ENCODE results near the gene ARPC2.

ARPC2 gene

DNA sequence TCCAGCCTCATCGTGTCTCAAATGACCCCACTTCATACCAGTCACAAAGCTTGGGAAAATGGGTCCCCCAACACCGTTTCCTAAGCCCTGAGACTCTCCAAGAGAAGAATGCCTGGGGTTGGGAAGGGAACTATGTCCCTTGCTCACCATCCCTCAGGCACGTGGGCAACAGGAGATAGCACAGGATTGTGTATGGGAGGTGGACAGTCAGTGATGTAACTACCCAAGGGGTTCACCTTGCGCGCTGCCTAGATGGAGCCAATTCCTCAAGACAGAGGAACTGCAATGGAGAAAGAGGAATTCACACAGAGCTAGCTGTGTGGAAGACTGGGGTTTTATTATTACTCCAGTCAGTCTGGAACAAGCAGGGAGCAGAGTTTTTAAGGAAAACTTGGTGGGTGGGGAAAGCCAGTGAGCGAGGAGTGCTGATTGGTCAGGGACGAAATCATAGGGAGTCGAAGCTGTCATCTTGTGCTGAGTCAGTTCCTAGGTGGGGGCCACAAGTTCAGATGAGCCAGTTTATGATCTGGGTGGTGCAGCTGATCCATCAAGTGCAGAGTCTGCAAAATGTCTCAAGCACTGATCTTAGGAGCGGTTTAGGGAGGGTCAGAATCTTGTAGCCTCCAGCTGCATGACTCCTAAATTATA, 36.4 kb upstream of the ARPC2 start:
- no peak for DNase-seq (ENCODE audit: low read depth)
- H3K4me3 ChIP-seq (ENCODE audit: low read depth, low read length) = no peak overlapping the region
- TF ChIP-seq, protein P1, sequence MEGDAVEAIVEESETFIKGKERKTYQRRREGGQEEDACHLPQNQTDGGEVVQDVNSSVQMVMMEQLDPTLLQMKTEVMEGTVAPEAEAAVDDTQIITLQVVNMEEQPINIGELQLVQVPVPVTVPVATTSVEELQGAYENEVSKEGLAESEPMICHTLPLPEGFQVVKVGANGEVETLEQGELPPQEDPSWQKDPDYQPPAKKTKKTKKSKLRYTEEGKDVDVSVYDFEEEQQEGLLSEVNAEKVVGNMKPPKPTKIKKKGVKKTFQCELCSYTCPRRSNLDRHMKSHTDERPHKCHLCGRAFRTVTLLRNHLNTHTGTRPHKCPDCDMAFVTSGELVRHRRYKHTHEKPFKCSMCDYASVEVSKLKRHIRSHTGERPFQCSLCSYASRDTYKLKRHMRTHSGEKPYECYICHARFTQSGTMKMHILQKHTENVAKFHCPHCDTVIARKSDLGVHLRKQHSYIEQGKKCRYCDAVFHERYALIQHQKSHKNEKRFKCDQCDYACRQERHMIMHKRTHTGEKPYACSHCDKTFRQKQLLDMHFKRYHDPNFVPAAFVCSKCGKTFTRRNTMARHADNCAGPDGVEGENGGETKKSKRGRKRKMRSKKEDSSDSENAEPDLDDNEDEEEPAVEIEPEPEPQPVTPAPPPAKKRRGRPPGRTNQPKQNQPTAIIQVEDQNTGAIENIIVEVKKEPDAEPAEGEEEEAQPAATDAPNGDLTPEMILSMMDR (IDR thresholded peaks at IDR 0.05; ENCODE audit: low read depth, low read length, missing control alignments) = no peak

- TF ChIP-seq, protein P1 (IDR thresholded peaks at IDR 0.05; ENCODE audit: low read depth, low read length, missing control alignments) = no peak
- no peak overlapping the region for H3K4me3 ChIP-seq (ENCODE audit: low read depth, low read length)
- DNase-seq (ENCODE audit: low read depth) = no peak
Observed at GRCh38 chr2:218184331-218184730, 32.7 kb upstream of the ARPC2 start.

- TF ChIP-seq, protein P1 (IDR thresholded peaks at IDR 0.05; ENCODE audit: low read depth, low read length, missing control alignments) = peak; percentile 83
- DNase-seq (ENCODE audit: low read depth) = peak; percentile 37
- no peak overlapping the region for H3K4me3 ChIP-seq (ENCODE audit: low read depth, low read length)
Observed at GRCh38 chr2:218186355-218186766, 30.6 kb upstream of the ARPC2 start.

GRCh38 chr2:218186876-218187275, 30.1 kb upstream of the ARPC2 start:
- TF ChIP-seq, protein P1 (IDR thresholded peaks at IDR 0.05; ENCODE audit: low read depth, low read length, missing control alignments) = no peak
- H3K4me3 ChIP-seq (ENCODE audit: low read depth, low read length) = no peak overlapping the region
- DNase-seq (ENCODE audit: low read depth) = no peak

GRCh38 chr2:218187296-218188015, 29.5 kb upstream of the ARPC2 start:
- TF ChIP-seq, protein P1 (IDR thresholded peaks at IDR 0.05; ENCODE audit: low read depth, low read length, missing control alignments) = no peak
- DNase-seq (ENCODE audit: low read depth) = no peak
- H3K4me3 ChIP-seq (ENCODE audit: low read depth, low read length) = no peak overlapping the region

GRCh38 chr2:218188528-218188927, 28.5 kb upstream of the ARPC2 start:
- no peak overlapping the region for H3K4me3 ChIP-seq (ENCODE audit: low read depth, low read length)
- TF ChIP-seq, protein P1 (IDR thresholded peaks at IDR 0.05; ENCODE audit: low read depth, low read length, missing control alignments) = no peak
- no peak for DNase-seq (ENCODE audit: low read depth)

Data from GM12864 (cell line).